ENCODE measurements around the gene FBXO31. TPM values are rescaled to one million over a fixed set of nuclear protein-coding genes. Genes with fewer than 3 reads are reported as not detected.

Gene FBXO31, protein sequence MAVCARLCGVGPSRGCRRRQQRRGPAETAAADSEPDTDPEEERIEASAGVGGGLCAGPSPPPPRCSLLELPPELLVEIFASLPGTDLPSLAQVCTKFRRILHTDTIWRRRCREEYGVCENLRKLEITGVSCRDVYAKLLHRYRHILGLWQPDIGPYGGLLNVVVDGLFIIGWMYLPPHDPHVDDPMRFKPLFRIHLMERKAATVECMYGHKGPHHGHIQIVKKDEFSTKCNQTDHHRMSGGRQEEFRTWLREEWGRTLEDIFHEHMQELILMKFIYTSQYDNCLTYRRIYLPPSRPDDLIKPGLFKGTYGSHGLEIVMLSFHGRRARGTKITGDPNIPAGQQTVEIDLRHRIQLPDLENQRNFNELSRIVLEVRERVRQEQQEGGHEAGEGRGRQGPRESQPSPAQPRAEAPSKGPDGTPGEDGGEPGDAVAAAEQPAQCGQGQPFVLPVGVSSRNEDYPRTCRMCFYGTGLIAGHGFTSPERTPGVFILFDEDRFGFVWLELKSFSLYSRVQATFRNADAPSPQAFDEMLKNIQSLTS
- total RNA-seq (2014; rRNA removed; shearing (Covaris generic)) = 9.7 and 14.4 TPM in 2 replicates

DNA sequence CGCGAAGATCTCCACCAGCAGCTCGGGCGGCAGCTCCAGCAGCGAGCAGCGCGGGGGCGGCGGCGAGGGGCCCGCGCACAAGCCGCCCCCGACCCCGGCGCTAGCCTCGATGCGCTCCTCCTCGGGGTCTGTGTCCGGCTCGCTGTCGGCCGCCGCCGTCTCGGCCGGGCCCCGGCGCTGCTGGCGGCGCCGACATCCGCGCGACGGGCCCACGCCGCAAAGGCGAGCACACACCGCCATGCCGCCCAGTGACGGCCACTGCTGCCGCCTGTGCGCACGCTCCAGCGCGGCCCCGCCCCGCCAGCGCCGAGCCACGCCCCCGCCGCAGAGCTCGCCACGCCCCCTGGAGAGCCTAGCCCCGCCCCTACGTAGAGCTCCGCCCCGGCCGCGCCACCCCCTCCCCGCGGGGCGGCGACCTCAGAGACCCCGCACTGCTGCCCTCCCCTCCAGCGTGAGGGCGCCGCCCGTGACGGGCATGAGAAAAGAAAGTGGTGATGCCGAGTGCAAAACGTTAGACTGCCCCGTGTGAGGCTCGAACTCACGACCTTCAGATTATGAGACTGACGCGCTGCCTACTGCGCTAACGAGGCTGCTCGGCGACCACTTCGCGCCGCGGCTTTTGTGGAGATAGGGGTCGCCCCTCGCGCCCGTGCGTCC, at the start of gene FBXO31:
TSS of gene FBXO31 (minus strand) at position 272 of the 657 bp plus-strand sequence. CDS start at position 240, 32 bp downstream.
- DNase-seq (ENCODE audit: low read depth) = peak; percentile 85

DNA sequence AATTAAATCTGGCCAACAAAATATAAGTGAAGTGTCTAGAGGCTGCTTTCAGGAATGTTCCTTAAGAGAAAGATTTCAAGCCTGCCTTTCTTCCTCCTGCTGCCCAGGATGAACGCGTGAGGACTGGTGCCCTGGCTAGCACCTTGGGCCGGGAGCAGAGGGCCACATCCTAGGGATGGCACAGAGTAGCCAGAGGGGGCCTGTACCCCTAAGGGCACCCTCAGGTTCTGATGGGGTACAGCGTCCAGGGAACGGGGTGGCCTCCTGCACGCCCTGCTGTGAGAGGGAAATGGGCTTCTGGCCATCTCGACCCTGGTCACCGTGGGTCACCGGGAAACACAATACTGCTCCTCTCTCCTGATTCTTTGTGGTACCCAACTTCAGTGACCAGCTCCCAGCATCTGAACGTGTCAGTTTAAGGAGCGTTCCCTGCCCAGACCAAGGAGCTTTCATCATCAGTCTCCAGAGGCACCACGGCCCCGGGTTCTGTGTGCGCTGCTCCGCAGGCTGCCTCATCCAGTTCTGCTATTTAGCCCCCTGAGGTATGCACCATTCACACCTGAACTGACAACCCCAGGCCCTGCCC, 48.8 kb upstream of the FBXO31 start:
- DNase-seq (ENCODE audit: low read depth) = no peak

DNA sequence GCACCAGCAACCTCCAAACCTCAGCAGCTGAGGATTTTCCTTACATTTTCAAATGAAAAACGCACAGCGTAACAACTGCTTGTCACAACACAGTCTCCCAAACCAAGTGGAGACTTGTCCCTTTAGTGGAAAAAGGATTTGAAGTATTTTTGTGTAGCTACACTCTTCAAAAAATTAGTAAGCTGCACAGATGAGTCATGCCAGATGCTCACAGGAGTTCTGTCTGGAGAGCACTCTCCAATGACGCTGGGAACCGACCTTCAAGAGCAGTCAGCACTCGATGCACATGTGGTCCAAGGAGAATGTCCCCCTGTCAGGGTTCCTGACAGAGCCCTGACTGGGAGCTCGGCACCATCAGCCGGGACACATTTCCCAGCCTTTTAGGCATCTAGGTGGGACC, 48.4 kb upstream of the FBXO31 start:
- DNase-seq (ENCODE audit: low read depth) = peak; percentile 65

DNA sequence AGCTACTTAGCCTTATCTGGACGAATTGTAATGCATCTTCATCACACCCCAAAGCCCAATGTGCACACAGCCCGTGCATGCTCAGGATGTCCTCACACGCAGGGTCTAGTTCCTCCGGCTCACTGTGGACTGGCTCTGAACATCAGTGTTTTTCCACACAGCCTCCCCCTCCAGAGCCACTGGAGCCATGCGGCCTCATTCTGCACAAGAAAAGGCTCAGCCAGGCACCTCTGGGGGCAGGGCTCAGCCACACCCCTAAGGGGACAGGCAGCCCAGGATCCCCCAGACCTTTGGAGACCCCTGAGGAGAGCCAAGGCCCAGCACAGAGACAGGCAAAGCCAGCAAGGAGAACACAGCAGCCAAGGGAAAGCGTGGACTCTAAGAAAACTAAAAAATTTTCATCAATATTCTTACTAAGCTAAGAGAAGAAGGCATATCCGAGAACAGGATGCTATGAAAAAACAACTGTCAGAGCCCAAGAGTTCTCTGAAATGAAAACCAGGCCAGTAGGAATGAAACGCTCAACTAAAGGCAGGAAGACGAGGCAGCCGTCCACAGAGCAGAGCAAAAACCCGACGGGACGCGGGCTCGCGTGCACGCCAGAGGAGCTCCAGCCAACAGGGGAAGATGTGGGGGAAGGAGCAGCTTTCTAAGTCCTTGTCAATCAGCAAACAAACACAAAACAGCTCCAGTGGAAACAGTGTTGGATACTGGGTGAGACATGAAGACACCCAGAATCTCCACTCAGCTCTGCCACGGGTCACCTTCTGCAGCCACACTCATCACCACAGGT, 43.0 kb upstream of the FBXO31 start:
- no peak for DNase-seq (ENCODE audit: low read depth)

DNA sequence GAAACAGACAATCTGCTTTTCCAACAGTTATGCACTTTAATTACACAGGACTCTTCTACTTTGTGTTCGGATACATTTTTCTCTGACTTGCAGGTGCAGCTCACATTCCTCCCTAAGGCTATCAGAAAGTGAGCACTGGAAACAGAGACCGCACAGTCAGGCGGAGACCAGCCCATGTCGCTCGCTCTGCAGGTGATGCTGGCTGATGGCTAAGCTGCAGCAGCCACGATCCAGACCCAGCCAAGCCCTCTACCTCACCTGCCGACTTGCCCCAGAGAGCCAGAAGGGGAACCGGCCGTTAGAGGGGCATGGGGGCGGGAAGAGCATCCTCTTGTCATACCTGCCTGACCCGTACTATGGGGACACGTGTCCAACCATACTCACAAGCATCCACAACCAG, 42.4 kb upstream of the FBXO31 start:
- no peak for DNase-seq (ENCODE audit: low read depth)

DNA sequence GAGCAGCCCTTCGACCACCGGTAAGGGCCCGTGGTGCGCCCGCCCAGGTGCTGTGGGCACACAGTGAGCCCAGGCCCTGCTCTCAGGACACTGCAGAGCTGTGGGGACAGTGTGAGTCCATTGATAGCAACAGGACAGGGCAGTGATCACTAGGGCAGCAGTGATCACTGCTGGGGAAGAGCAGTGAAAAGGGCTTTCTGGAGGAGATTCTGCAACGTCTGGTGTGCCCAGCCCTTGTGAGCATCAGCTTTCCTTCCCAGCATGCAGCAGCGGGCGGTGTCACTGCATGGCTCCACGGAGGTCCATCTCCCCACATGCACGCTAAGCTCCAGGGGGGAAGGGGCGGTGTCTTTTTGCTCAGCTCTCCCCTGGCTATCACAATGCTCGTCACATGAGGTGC, 40.7 kb upstream of the FBXO31 start:
- DNase-seq (ENCODE audit: low read depth) = no peak

DNA sequence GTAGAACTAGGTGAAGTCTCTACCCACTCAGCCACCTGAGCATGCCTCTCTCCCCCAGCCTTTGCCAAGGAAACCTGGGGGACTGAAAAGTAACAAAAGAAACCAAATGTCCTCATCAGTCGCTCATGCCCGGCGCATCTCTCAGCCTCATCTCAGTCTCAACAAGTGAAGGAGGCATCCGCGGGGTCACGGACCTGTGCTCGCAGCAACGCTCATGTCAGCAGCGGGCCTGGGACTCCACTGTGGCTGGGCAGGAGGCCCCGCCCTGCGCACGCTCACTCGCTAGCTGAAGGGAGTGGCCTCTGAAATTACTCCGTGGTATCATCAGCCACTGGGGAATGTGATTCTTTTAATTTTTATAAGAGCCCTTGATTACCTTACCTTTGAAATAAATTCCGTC, 39.9 kb upstream of the FBXO31 start:
- DNase-seq (ENCODE audit: low read depth) = no peak

DNA sequence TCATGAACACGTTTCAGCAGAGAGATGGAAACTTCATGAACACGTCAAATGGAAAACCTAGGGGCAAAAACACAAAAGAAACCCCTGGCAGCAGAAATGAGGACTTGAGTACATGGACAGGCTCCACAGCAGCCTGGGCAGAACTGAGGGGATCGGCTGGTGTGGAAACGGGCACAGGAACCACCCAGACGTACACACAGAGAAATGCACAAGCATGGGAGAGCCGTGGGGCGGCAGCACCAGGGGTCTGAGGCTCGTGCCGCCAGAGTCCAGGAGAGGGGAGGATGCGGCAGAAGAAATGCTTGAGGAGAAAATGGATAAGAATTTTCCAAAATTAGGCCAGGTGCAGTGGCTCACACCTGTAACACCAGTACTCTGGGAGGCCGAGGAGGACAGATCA, 38.5 kb upstream of the FBXO31 start:
- DNase-seq (ENCODE audit: low read depth) = no peak

DNA sequence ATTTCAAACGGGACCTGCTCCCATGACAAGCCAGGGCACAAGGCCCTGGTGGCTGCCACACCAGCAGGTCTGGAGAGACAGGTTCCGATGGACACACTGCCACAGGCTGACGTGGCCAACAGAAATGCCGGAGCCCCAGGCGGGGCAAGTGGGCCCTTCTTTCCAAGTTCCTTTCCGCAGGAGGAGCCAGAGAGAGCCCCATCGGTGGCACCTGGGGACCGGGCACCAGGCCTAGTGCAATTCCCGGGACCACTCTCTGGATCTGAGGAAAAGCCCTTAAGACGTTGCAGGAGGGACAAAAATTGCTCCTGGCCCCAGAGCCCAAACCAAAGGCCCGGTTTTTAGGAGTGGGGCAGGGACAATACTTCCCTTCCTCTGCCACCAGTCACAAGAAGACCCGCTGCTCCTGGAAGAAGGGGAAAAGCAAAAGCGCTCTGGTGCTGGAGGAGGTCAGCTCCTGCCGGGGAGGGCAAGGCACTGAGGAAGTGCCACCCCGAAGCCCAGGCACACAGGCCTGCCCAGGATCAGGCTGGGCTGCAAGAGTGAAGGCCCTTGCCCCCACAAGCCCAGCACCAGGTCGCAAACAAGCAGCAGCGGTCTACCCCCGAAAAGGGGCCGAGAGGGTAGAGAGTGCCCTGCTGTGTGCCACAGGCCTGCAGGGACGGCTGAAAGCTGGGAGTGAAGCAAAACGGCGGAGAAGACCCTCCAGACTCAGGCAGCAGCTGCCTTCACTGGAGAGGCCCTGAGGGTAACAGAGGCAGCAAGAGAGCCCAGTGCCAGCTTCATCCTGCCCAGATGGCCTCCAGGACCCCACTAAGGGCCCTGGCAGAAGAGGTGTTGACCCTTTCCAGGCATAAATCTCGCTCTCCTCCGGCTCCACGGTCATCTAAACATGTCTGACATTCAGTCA, 37.7 kb upstream of the FBXO31 start:
- DNase-seq (ENCODE audit: low read depth) = no peak

DNA sequence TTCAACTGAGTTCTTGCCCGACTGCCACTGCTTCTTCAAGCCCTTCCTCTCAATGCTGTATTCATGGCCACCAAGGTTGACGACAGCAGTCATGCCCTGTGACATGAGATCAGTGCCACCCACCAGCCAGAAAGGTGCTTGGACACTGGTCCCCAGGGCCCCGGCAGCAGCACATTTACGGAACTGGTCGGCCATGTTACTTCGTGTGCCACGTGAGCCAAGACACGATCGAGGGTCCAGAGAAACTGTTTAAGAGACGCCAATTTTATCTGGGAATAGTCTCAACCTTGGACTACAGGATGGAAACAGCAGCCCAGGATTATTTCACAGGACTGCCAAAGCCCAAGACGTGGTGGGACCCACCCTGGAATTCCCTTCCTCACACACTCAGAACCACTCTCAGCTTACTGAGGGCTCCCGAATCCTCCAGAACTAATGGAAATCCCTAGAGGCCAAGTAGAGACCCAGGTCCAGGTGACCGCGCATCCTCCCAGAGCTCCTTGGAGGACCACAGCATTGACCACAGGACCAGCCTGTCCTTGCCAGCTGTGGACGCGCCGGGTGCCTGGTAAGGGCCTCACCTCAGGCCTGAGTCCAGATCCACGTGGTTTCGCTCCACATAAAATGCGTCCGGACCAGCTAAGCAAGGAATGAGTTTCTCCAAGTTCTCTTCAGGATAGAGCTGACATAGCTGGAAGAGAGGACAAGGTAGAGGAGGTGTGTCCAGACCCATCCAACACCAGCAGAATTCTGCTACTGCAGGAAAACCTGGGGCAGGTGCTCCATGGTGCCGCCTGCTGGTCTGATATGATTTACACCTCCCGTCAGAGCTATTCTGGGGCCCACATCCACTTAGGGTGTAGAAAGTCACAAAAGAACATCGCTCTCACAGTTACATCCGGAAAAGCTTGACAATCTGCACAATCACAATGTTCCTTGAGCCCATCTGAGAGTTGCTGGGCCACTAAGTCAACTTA, 36.7 kb upstream of the FBXO31 start:
- no peak for DNase-seq (ENCODE audit: low read depth)

DNA sequence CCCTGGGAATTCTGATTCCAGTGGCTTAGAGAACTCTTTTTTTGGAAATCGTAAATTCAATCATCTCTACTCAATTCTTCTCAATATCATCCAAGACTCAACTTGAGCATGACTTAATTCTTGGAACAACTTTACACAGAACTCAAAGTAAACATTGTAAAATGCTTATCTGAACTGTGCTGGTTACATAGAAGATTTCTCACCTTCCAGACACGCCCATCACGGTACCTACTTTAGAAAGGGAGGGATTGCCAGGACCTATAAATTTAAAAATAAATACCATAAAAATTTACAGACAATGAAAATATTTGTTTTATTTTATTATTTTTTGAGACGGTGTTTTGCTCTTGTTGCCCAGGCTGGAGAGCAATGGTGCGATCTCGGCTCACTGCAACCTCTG, 35.1 kb upstream of the FBXO31 start:
- DNase-seq (ENCODE audit: low read depth) = no peak

DNA sequence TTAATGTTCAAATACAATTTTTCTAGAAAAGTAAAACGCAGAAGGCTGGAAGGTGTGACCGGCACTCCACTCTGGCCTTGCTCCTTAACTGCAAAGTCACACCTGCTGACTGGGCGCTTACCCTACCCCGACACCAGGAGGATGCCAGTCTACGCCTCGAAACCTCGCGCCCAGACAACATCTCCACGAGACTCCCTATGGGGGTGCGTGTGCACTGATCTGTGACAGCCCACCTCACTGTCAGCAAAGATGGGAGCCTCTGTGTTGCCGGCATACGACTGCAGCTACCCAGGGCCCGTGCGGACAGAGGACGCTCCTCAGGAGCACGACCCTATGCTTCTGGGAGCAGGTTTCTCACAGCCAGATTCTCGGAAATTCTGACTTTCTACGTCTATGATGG, 34.6 kb upstream of the FBXO31 start:
- no peak for DNase-seq (ENCODE audit: low read depth)

DNA sequence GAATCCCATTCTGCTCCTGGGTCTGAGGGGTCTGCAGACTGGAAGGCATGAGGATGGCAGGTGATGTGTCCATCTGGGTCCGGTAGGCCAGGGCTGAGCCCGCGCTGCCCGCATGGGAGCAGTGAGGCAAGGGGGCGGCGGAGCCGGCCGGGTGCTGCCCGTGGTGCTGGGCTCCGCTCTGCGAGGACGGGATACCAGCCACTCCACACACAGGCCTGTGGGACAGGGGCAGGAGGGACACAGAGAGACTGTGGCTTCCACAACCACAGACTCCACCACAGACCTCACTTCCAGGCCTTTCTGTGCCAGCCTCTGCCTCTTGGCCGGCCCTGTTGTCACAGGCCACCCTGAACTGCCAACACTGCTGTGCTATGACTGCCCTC, 33.9 kb upstream of the FBXO31 start:
- no peak for DNase-seq (ENCODE audit: low read depth)

DNA sequence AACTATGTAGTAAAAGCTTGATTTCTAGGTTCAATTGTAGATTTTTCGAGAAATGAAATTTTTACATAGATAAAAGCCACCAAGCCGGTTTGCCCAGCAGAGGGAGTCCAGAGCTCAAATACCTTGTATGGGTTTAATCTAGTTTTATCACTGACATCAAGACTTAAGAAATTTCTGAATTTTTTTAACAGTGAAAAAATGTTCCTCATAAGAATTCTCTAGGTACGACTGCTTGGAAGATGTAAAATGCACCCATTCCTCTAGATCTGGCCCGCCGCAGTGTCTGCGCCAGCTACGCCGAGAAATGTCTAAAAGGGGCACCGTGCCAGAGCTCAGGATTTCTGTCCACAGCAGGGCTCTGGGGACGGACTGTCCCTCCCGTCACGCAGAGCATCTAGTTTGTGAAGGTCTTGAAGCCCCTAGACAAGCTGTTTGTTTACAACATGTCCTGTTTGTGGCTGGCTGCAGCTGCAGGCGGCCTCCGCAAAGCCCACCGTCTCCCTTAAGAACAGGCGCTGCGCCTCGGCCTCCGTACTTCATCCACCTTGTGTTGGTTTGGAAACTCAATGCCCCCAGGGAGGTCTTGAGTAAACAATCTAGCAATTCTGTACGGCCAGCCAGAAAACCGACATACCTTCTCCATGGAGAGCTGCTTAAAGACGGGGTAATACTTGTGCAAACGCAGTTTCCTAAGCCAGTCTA, 33.4 kb upstream of the FBXO31 start:
- DNase-seq (ENCODE audit: low read depth) = peak; percentile 58

DNA sequence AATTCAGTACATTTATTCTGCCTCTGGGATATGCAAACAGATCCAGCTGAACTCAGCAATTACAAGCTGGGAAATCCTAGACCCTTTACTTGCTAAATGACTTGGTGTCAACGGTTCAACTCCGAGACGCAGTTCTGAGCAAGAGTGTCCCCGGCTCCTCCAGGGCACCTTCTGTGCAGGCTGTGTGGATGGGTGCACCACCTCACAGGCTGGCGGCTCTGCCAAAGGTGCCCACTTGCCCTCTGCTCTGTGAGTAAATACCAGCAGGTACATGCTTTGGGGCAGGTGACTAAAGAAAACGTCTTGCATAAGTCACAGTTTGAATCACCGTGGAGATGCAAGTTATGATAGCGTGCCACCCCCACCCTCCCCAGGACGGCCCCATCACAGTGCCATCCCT, 31.9 kb upstream of the FBXO31 start:
- no peak for DNase-seq (ENCODE audit: low read depth)

DNA sequence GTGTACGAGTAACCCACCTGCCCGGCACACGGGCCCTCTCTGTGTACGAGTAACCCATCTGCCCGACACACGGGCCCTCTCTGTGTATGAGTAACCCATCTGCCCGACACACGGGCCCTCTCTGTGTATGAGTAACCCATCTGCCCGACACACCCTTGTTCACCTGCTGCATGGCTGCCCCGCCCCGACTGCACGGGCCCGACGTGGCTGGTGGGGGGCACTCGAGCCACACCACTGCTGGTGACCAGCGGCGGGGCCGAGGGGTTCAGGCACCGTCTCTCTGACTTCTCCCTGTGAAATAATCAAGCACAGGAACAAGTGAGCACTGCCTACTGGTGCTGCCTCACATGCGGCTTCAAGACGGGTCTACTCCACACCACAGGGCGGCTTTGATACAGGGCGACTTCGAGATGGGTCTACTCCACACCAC, 30.7 kb upstream of the FBXO31 start:
- no peak for DNase-seq (ENCODE audit: low read depth)

DNA sequence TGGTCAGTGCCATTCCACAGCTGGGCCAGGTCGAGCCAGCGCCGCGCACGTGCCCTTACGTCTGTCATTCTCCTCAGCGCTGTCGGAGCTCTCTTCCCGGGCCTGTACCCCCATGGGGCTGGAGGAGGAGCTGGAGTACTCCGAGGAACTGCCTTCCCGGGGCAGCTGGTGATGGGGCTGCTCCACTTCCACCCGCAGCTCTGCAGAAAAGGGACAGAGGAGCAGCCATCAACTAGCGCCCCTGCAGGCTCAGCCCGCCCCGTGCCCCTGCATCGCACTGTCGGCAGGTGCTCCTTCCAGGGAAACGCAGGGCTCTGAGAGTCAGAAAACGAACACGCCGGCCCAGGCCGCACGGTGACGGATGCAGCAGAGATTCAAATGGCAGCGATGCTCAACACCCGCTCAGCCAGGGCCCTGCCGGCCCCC, 29.4 kb upstream of the FBXO31 start:
- no peak for DNase-seq (ENCODE audit: low read depth)

DNA sequence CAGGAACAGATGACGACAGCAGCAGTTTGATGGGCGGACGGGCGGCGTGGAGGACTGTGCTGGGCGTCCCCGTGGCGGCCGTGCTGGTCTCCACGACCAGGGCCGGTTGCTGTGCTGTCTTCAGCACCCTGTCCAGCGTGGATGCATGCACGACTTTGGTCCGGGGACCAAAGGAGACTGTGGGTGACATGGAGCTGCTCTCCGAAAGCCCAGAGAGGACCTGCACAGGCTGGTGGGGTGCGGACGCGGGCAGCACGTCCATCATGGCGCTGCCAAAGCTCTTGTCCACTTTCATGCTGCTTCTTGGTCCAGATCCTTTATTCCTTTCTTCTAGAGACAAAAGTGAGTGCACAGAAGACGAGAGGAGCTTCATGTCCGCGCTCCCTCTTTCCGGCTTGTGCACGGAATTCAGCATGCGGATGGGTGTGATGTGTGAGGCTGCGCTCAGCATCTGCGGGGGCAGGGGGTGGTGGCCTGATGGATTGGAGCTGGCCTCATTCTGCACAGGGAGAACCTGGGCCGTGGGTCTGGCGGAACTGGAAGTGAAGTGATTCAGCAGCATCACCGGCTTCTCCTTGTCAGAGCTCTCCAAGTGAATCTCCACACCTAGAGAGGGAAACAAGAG, 28.9 kb upstream of the FBXO31 start:
- no peak for DNase-seq (ENCODE audit: low read depth)

All from M059J (cell line).